GM12878 (cell line): ENCODE data around the gene UNC93B1. TPM values are rescaled to one million over a fixed set of nuclear protein-coding genes. Genes with fewer than 3 reads are reported as not detected.

Experiments used
- ATAC-seq: fragments of 200-7000 bp; cut with Tn5 transposase; 3 replicates; pipeline ENCODE4 v1.9.1; 2020; ENCODE audit warnings: mild to moderate bottlenecking, moderate library complexity
- BruUV-seq: library from RNA; stranded (reverse); fragments of 400-500 nt; replicated peaks from 2 replicates; lab custom pipeline; 2021; lab: Mats Ljungman, UMichigan
- CTCF ChIA-PET: fragments of 300-600 bp; sonication (Branson Sonifier 250); formaldehyde crosslinking; extraction: SDS; loops from one replicate; lab custom pipeline; 2021; ENCODE audit warnings: inconsistent platforms; lab: Yijun Ruan, JAX
- POLR2A ChIA-PET: fragments of 350-600 bp; formaldehyde crosslinking; extraction: SDS; loops from one replicate; lab custom pipeline; 2021; ENCODE audit warnings: inconsistent platforms; lab: Charles Lee
- RAD21 ChIA-PET: fragments of 300-600 bp; sonication (Branson Sonifier 250); formaldehyde crosslinking; loops from one replicate; lab custom pipeline; 2023; ENCODE audit warnings: antibody characterized with exemption; ENCODE audit not compliant: unreplicated experiment; lab: Charles Lee
- SMC1A ChIA-PET: fragments of 300-600 bp; sonication (Branson Sonifier 250); formaldehyde crosslinking; loops from one replicate; lab custom pipeline; 2023; ENCODE audit not compliant: unreplicated experiment, uncharacterized antibody; lab: Charles Lee
- DNase-seq: peaks from one replicate; pipeline ENCODE4 v3.0.0-alpha.2; 2011; ENCODE audit warnings: low read depth, low spot score
- FAIRE-seq: peaks from 3 replicates; lab custom pipeline; 2011; peaks lifted over from hg19 to GRCh38; lab: Jason Lieb, UNC
- H2AFZ ChIP-seq: 2 replicates; pipeline ENCODE4 v1.6.0; 2011; ENCODE audit warnings: low read depth, low read length, control low read depth; ENCODE audit not compliant: control insufficient read depth
- H3K27ac ChIP-seq: 2 replicates; pipeline ENCODE4 v1.5.1; 2011; ENCODE audit warnings: control low read depth; ENCODE audit not compliant: control insufficient read depth, insufficient read depth
- H3K27me3 ChIP-seq, 2 experiments: replicated peaks in 1 of 2; 2 replicates each; pipeline versions ENCODE4 v1.6.0 to v1.6.1; 2011; ENCODE audit warnings: low read length in 1 of 2; ENCODE audit not compliant: control insufficient read depth in 2 of 2, insufficient read depth in 2 of 2
- H3K36me3 ChIP-seq, 2 experiments: 2 replicates each; pipeline ENCODE4 v1.5.1; 2011; ENCODE audit warnings: low read length in 1 of 2; ENCODE audit not compliant: control insufficient read depth in 2 of 2, insufficient read depth in 2 of 2
- H3K4me1 ChIP-seq: 2 replicates; pipeline ENCODE4 v1.6.1; 2011; ENCODE audit warnings: mild to moderate bottlenecking, low read length, moderate library complexity, mixed read lengths; ENCODE audit not compliant: control insufficient read depth, insufficient read depth
- H3K4me2 ChIP-seq: 2 replicates; pipeline ENCODE4 v1.6.0; 2011; ENCODE audit warnings: control low read depth; ENCODE audit not compliant: control insufficient read depth, insufficient read depth
- H3K4me3 ChIP-seq: fragments of 200-600 bp; sonication (generic); 2 replicates; pipeline ENCODE4 v1.5.1; 2016
- H3K79me2 ChIP-seq: 2 replicates; pipeline ENCODE4 v1.6.0; 2011; ENCODE audit warnings: low read length; ENCODE audit not compliant: control insufficient read depth, insufficient read depth
- H3K9ac ChIP-seq: 2 replicates; pipeline ENCODE4 v1.8.0; 2011; ENCODE audit warnings: low read length, control low read depth, mixed read lengths; ENCODE audit not compliant: control insufficient read depth, insufficient read depth
- H3K9me3 ChIP-seq: replicated peaks from 3 replicates; pipeline ENCODE4 v1.5.1; 2011; ENCODE audit warnings: mild to moderate bottlenecking, low read length; ENCODE audit not compliant: control insufficient read depth, insufficient read depth
- H4K20me1 ChIP-seq: 2 replicates; pipeline ENCODE4 v1.6.0; 2011; ENCODE audit not compliant: control insufficient read depth, insufficient read depth
- ATF2 ChIP-seq: IDR thresholded peaks from 2 replicates; pipeline ENCODE4 v1.6.1; 2012; ENCODE audit warnings: low read length, inconsistent platforms
- ATF3 ChIP-seq: IDR thresholded peaks from 2 replicates; pipeline ENCODE4 v1.6.1; 2011; ENCODE audit warnings: low read depth, mild to moderate bottlenecking, low read length, moderate library complexity, borderline replicate concordance; ENCODE audit errors: extremely low read depth
- ATF7 ChIP-seq: fragments of 450-650 bp; IDR thresholded peaks from 2 replicates; pipeline ENCODE4 v1.6.1; 2016; ENCODE audit warnings: low read depth, mild to moderate bottlenecking
- BCL11A ChIP-seq: IDR thresholded peaks from 2 replicates; pipeline ENCODE4 v1.6.1; 2011; ENCODE audit warnings: low read depth, low read length
- CBFB ChIP-seq: IDR thresholded peaks from 2 replicates; pipeline ENCODE4 v1.6.1; 2016; ENCODE audit warnings: antibody characterized with exemption, low read depth
- CREB1 ChIP-seq: IDR thresholded peaks from 2 replicates; pipeline ENCODE4 v1.6.1; 2012; ENCODE audit warnings: low read depth, mild to moderate bottlenecking, inconsistent platforms
- E2F4 ChIP-seq: IDR thresholded peaks from 2 replicates; pipeline ENCODE4 v1.6.1; 2012; ENCODE audit warnings: low read depth, low read length, improper control_type of control experiment
- IRF5 ChIP-seq: fragments of 450-650 bp; IDR thresholded peaks from 2 replicates; pipeline ENCODE4 v1.6.1; 2017; ENCODE audit warnings: borderline replicate concordance
- JUND ChIP-seq: IDR thresholded peaks from 2 replicates; pipeline ENCODE4 v1.6.1; 2012; ENCODE audit warnings: low read depth, mild to moderate bottlenecking, low read length, improper control_type of control experiment, moderate library complexity
- MEF2A ChIP-seq: IDR thresholded peaks from 2 replicates; pipeline ENCODE4 v1.6.1; 2011; ENCODE audit warnings: low read depth, mild to moderate bottlenecking, low read length, moderate library complexity; ENCODE audit not compliant: insufficient read depth
- POLR2AphosphoS5 ChIP-seq: IDR thresholded peaks from 2 replicates; pipeline ENCODE4 v1.6.1; 2011; ENCODE audit warnings: mild to moderate bottlenecking, low read length, inconsistent platforms
- RBBP5 ChIP-seq: fragments of 200-600 bp; sonication (generic); conservative IDR thresholded peaks from 2 replicates; pipeline ENCODE4 v1.6.1; 2016
- REST ChIP-seq: IDR thresholded peaks from 2 replicates; pipeline ENCODE4 v1.6.1; 2012; ENCODE audit warnings: mild to moderate bottlenecking, low read depth, low read length
- TBL1XR1 ChIP-seq: IDR thresholded peaks from 2 replicates; pipeline ENCODE4 v1.6.1; 2012; ENCODE audit warnings: low read depth, low read length, improper control_type of control experiment
- ZBED1 ChIP-seq: IDR thresholded peaks from 2 replicates; pipeline ENCODE4 v1.6.1; 2016; ENCODE audit warnings: borderline replicate concordance
- ZSCAN29 ChIP-seq: fragments of 450-650 bp; IDR thresholded peaks from 2 replicates; pipeline ENCODE4 v1.6.1; 2017; ENCODE audit warnings: mild to moderate bottlenecking, moderate library complexity
- WGBS: methylation state at CpG from one replicate; pipeline ENCODE4 v1.1.6; 2016; ENCODE audit warnings: low lambda C conversion rate; ENCODE audit not compliant: insufficient replicate concordance, insufficient coverage; ENCODE audit errors: missing lambda C conversion rate; 5-methylcytosine and 5-hydroxymethylcytosine counted together
- in situ Hi-C: fragments of 300-500 bp; cut with MboI; formaldehyde crosslinking; loops from 9 replicates; pipeline ENCODE4 v1.14.3; 2018; ENCODE audit warnings: mixed read lengths
- intact Hi-C: fragments of 100-400 bp; cut with micrococcal nuclease; formaldehyde crosslinking; loops from one replicate; pipeline ENCODE4 v1.14.2; 2022; ENCODE audit not compliant: unreplicated experiment
- polyA plus RNA-seq, 11 experiments: library from polyadenylated mRNA; depleted of rRNA in 4 of 11; unstranded in 6 of 11; stranded (reverse) in 5 of 11; fragments of >200 nt; fragmentation: Nextera tagmentation in 4 of 11; fragmentation: Illumina TruSeq in 1 of 11; extraction: Ambion mirVana in 4 of 11; extraction: Trizol in 1 of 11; gene quantifications; 1 replicate in 1 of 11; 2 replicates in 10 of 11; pipeline versions ENCODE4 v1.2.1 to v1.2.3, GENCODE V29; 2011 to 2016; ENCODE audit warnings: inconsistent platforms in 2 of 11, missing spikeins in 2 of 11, low read depth in 1 of 11
- total RNA-seq, 4 experiments: library from RNA; depleted of rRNA in 3 of 4; stranded (reverse); fragments of >200 nt in 3 of 4; fragmentation: Illumina TruSeq in 1 of 4; extraction: Trizol in 1 of 4; gene quantifications; 2 replicates each; pipeline versions ENCODE4 v1.2.1 to v1.2.3, GENCODE V29; 2013 to 2021

UNC93B1 gene
- total and polyA plus RNA-seq, 10 of the 15 experiments (the other 5 are each of a cell fraction or from before 2014, with no cell fraction given): 1.3 to 79.7 (median 36.3) TPM

GRCh38 chr11:68012044-68012842, 8.3 kb upstream of the UNC93B1 start:
- Histone ChIP-seq H3K9me3 (no peaks in the 10 kb centered on the region), H3K4me1 (peaks cover 15% of the 10 kb centered on the region), H4K20me1 (no peaks in the 10 kb centered on the region), H3K9ac (no peak overlapping the region), H3K36me3 (no peaks in the 10 kb centered on the region), H3K27ac (no peak overlapping the region), H3K79me2 (no peaks in the 10 kb centered on the region), H3K4me3 (no peak overlapping the region), H2AFZ (no peak overlapping the region), H3K4me2 (no peak overlapping the region), H3K27me3 (no peaks in the 10 kb centered on the region)
- DNase-seq: no peak
- BruUV-seq: no TSS peak
- ChIA-PET POLR2A (no interaction called here), SMC1A (no interaction called here), CTCF (no interaction called here), RAD21 (interaction anchor here (1.0 kb wide), 1 partner anchor 184 kb away, joined by 3 read pairs; no protein-coding TSS in a partner anchor)
- intact Hi-C loops: no loop called here
- in situ Hi-C loops: no loop called here
- no peak for FAIRE-seq
- no peak for ATAC-seq
- 51% methylated on average over 17 of the region's 17 CpGs for WGBS
- TF ChIP-seq CREB1 (no peak), ATF7 (no peak), RBBP5 (no peak), ATF2 (no peak), ZSCAN29 (no peak), JUND (no peak), POLR2AphosphoS5 (no peak), IRF5 (no peak), BCL11A (no peak), ZBED1 (no peak), E2F4 (no peak), ATF3 (no peak), MEF2A (no peak), CBFB (no peak), TBL1XR1 (no peak), REST (no peak)
